Neutrophil (primary cell): ENCODE results near the gene IL4R.

ENCODE experiments used
- H3K27ac ChIP-seq: fragments of 200-600 bp; sonication (generic); 2 replicates; pipeline ENCODE4 v1.5.1; 2016; ENCODE audit warnings: mild to moderate bottlenecking, moderate library complexity
- H3K27me3 ChIP-seq: fragments of 200-600 bp; sonication (generic); 2 replicates; pipeline ENCODE4 v1.6.0; 2016; ENCODE audit warnings: mild to moderate bottlenecking
- H3K36me3 ChIP-seq: fragments of 200-600 bp; sonication (generic); 2 replicates; pipeline ENCODE4 v1.5.1; 2017
- H3K4me1 ChIP-seq, 2 experiments: fragments of 200-600 bp in 1 of 2; sonication (generic) in 1 of 2; 1 replicate in 1 of 2; 2 replicates in 1 of 2; pipeline versions ENCODE4 v1.5.1 to v1.6.1; 2013 to 2016; ENCODE audit warnings: low read depth in 1 of 2, low read length in 1 of 2, mild to moderate bottlenecking in 1 of 2, moderate library complexity in 1 of 2; ENCODE audit not compliant: control insufficient read depth in 1 of 2, insufficient read depth in 1 of 2
- H3K4me3 ChIP-seq, 2 experiments: fragments of 200-600 bp in 1 of 2; sonication (generic) in 1 of 2; 1 replicate in 1 of 2; 2 replicates in 1 of 2; pipeline ENCODE4 v1.5.1; 2013 to 2016; ENCODE audit warnings: low read depth in 1 of 2, low read length in 1 of 2, mild to moderate bottlenecking in 1 of 2, moderate library complexity in 1 of 2
- H3K9me3 ChIP-seq: fragments of 200-600 bp; sonication (generic); 2 replicates; pipeline ENCODE4 v1.5.1; 2016
- CTCF ChIP-seq: fragments of 200-600 bp; sonication (generic); IDR thresholded peaks from 2 replicates; pipeline ENCODE4 v1.5.1; 2016; ENCODE audit warnings: antibody characterized with exemption

Gene IL4R

GRCh38 chr16:27275394-27275793 lies 38.4 kb upstream of the IL4R start:
- Histone ChIP-seq H3K36me3 (no peaks in the 10 kb centered on the region), H3K4me3 (peak overlapping the region in 1 of 2 experiments; percentile 1), H3K27me3 (no peaks in the 10 kb centered on the region), H3K27ac (peak overlapping the region; percentile 44), H3K9me3 (no peaks in the 10 kb centered on the region), H3K4me1 (peaks cover 25 to 28% of the 10 kb centered on the region in 2 experiments)
- no peak for TF ChIP-seq CTCF

GRCh38 chr16:27281243-27281642 lies 32.5 kb upstream of the IL4R start:
- H3K36me3 ChIP-seq = no peaks in the 10 kb centered on the region
- TF ChIP-seq CTCF = no peak
- H3K4me3 ChIP-seq = no peak overlapping the region
- H3K27ac ChIP-seq = no peak overlapping the region
- H3K27me3 ChIP-seq = no peaks in the 10 kb centered on the region
- H3K4me1 ChIP-seq = peaks cover 18 to 24% of the 10 kb centered on the region in 2 experiments
- H3K9me3 ChIP-seq = no peaks in the 10 kb centered on the region

GRCh38 chr16:27284865-27285675 lies 28.7 kb upstream of the IL4R start:
- Histone ChIP-seq H3K4me1 (peaks cover 56 to 62% of the 10 kb centered on the region in 2 experiments), H3K27me3 (no peaks in the 10 kb centered on the region), H3K36me3 (no peaks in the 10 kb centered on the region), H3K4me3 (peak overlapping the region in 1 of 2 experiments; percentile 50), H3K9me3 (no peaks in the 10 kb centered on the region), H3K27ac (peak overlapping the region; percentile 98)
- no peak for TF ChIP-seq CTCF

GRCh38 chr16:27285676-27286196 lies 28.0 kb upstream of the IL4R start:
- Histone ChIP-seq H3K27ac (peak overlapping the region; percentile 98), H3K4me3 (peak overlapping the region; percentile 50 to 53), H3K36me3 (no peaks in the 10 kb centered on the region), H3K4me1 (peaks cover 63 to 69% of the 10 kb centered on the region in 2 experiments), H3K27me3 (no peaks in the 10 kb centered on the region), H3K9me3 (no peaks in the 10 kb centered on the region)
- TF ChIP-seq CTCF = peak; percentile 16

- H3K4me3 ChIP-seq = peak overlapping the region; percentile 50 to 53
- H3K27ac ChIP-seq = peak overlapping the region; percentile 98
- H3K27me3 ChIP-seq = no peaks in the 10 kb centered on the region
- H3K36me3 ChIP-seq = no peaks in the 10 kb centered on the region
- TF ChIP-seq CTCF = no peak
- peaks cover 70 to 76% of the 10 kb centered on the region in 2 experiments for H3K4me1 ChIP-seq
- no peaks in the 10 kb centered on the region for H3K9me3 ChIP-seq
Observed at GRCh38 chr16:27286451-27286850, 27.3 kb upstream of the IL4R start.
